GM18951 (cell line): ENCODE data around the gene SLC26A1.

Source experiments
- POLR2A ChIP-seq: IDR thresholded peaks from 4 replicates; pipeline ENCODE4 v1.6.1; 2011; ENCODE audit warnings: mild to moderate bottlenecking; ENCODE audit not compliant: insufficient read length, insufficient read depth; ENCODE audit errors: extremely low read depth
- in situ Hi-C: fragments of 300-500 bp; cut with MboI; formaldehyde crosslinking; loops from one replicate; pipeline ENCODE4 v1.12.0; 2022; ENCODE audit warnings: low sequenced_read_pairs, mixed read lengths, inconsistent platforms; ENCODE audit not compliant: unreplicated experiment

Gene SLC26A1

DNA sequence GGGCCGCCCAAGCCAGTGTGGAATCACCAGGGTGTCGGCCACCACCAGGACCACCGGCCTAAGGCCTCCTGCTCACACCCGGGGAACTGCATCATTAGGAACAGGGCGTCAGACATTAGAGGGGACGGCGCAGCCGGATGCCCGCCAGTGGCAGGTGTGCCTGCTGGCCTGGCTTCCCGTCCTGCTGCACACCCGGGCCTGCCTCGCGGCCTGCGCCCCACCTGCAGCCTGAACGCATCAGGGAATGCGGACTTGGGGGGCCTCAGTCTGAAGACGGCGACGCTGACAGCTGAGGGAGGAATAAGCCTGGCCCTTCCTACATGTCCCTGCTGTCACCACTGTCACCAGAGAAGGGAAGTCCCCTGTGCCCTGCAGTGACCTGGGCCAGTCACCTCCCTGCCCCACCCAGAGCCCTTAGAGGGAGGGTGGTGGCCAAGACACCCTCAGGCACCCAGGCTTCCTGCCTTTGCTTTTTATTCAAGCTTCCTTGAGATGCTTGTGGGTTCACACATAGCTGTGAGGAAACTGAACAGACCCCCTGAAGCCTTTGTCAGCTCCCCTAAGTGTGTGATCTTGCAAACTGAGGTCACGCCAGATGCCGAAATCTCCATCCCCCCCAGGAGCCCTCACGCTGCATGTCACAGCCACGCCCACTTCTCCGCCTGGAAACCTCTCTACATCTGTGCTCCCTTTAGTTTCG is 23.0 kb downstream of the SLC26A1 start:
- in situ Hi-C loops, result no loop called here
- TF ChIP-seq POLR2A, result no peak

DNA sequence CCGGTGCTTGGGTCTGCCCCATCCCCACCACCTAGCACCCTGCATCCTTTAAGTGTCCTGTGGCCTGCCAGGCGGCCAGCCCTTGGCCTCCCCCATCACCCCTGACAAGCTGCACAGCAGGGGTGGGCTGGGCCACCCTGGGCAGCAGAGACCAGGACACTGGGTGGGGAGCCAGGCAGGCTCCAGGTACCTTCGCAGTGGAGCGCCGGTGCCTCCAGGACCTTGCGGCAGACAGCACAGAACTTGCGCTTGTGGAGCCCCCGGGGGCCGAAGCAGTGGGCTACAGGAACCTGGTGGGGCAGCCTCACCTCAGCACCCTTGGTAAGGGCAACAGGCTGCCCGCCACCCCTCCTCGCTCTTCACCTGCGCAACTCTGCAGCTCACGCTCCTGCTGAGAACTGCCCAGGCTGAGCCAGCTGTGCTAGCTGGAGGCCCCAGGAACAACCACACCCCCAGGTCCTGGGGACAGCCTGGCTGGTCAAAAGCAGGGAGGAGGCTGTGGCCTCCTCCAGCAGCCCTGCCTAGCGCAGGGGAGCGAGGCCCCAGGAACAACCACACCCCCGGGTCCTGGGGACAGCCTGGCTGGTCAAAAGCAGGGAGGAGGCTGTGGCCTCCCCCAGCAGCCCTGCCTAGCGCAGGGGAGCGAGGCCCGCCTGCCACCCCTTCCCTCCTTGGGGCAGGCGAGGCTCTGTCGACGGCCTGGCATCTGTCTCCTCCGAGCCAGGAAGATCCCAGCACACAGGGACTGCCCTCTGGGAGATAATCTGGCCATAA is 24.4 kb downstream of the SLC26A1 start:
- no peak for TF ChIP-seq POLR2A
- in situ Hi-C loops, result no loop called here

DNA sequence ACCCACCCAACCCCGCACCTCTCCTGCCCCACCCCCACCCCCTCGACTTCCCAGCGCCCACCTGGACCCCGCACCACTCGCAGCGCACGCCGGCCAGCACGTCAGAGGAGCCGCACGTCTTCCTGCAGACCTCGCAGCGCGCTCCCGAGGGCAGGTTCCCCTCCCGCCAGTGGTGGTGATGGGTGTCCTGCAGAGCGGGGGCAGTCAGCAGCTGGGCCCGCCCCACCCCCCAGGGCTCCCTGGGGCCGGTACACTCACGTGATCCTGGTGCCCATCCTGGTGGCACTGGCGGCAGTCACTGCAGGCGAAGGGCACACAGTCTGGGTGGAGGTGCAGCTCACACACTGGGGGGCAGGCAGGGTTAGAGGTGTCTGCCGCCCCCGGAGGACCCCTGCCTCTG is 25.0 kb downstream of the SLC26A1 start:
- TF ChIP-seq POLR2A, result no peak
- in situ Hi-C loops, result no loop called here

DNA sequence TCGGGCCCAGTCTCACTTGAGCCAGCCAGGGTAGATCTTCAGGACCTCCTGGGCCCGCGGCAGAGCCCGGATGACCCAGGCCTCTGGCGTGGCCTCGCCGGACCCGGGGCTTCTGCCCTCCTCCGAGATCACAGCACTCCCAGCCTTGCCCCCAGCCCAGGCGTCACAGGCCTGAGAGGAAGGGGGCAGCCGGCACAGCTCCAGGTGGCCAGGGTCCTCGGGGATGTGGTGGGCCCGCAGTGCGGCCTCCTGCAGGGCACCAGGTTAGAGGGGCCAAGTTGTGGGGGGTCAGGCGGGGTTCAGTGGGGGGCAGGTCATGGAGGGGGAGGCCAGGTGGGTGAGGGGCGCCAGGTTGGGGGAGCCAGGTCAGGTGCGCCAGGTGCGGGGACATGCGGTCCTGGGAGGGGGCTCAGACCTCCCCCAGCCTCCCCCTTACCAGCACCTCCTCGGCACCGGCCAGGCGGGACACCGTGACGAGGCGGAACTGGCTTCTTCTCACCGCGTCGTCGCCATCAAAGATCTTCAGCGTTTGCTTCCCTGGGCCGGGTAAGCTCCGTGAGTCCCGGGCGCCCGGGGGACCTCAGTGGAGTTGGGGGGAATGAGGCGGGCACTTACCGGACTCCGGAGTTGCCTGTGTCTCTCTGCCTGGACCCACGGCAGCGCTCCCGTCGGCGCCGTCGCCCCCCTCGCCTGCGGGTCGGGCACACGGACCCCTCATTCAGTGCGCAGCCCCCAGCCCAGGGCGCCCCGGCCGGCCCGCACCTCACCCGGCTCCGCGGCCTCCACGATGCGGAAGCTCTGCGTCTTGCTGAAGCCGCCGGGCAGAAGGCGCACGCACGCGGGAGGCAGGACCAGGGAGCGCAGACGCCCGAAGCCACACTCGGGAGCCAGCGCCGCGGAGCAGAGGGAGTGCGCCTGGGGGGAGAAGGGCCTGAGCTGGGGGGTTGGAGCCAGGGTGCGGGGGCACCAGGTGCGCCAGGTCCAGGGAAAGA is 25.8 kb downstream of the SLC26A1 start:
- in situ Hi-C loops, result no loop called here
- no peak for TF ChIP-seq POLR2A

DNA sequence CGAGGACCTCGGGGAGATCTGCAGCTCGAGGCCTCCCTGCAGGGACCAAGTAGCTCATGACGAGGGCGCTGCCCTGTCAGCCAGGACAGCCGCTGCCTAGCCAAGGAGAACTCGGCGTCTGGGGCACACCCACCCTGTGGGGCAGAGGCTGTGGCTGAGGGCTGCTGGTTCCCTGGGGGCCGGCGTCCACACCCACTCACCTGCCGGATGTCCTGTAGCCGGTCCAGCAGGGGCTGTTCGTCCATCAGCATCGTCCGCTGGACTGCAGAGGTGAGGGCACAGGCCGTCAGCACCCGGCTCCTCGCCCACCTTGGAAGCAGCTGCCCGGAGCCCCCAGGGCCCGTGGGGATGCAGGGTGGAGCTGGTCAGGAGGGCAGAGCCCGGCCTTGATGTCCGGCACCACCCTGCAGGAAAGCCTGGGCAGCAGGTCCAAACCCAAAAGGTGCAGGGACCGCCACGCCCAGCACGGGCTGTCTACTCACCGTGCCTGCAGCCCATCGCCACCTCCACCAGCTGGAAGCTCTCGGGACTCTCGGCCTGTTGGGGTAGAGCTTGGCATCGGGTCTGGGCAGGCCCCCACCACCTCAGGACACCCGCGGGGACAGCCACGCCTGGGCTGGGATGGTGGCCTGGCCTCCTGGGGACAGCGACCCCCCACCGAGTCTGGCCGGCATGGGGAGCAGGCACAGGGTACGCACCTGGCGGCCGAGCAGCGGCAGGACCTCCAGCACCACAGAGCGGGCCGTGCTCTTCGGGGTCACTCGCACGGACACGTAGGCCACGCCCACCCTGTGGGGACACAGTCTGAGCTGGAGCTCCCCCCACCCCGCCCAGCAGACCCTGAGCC is 26.7 kb downstream of the SLC26A1 start:
- in situ Hi-C loops, result no loop called here
- TF ChIP-seq POLR2A, result no peak

DNA sequence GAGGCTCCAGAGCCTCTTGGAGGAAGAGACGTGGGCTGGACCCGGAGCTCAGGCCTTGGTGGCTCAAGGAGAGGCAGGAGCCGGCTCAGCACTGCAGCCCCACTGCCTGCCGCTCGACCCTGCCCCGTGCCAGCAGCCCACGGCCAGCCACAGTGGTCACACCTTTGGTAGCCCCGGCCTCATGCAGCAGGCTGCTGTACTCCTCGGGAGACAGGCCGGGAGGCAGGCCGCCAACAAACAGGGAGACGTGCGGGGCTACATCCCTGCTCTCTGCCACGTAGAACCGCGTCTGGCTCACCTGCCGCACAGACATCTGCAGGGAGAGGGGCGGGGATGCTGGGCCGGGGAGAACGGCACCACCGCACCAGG is 27.5 kb downstream of the SLC26A1 start:
- in situ Hi-C loops, result no loop called here
- no peak for TF ChIP-seq POLR2A

DNA sequence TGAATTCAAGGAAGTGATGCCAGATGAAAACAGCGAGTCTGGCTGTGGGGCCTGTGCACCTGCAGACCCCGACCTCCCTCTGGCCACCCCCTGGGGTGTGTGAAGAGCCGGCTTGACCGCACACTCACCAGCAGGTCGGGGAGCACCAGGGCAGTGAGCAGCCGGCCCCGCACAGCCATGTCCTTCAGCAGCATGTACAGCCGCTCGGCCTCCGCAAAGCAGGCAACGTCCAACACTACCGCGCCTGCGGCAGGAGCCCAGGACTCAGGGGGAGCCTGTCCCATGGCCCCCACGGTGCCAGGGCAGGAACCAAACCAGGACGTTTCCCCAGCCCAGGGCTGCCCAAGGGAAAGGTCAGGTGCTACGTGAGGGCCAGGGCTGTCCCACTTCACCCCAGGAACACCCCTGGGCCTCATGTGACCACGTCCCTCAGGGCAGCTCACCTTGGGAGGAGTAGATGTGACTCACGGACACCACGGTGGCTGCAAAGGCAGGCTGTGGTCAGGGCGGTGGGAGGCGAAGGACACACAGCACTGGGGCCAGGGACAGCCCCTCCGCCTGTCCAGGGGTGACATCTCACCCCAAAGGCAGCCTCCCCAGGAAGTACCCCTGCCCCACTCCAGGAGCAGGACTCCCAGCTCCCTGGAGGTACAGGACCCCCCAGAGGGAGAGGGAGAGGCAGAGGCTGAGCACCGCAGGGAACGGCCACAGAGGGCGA is 28.0 kb downstream of the SLC26A1 start:
- TF ChIP-seq POLR2A, result no peak
- in situ Hi-C loops, result no loop called here

DNA sequence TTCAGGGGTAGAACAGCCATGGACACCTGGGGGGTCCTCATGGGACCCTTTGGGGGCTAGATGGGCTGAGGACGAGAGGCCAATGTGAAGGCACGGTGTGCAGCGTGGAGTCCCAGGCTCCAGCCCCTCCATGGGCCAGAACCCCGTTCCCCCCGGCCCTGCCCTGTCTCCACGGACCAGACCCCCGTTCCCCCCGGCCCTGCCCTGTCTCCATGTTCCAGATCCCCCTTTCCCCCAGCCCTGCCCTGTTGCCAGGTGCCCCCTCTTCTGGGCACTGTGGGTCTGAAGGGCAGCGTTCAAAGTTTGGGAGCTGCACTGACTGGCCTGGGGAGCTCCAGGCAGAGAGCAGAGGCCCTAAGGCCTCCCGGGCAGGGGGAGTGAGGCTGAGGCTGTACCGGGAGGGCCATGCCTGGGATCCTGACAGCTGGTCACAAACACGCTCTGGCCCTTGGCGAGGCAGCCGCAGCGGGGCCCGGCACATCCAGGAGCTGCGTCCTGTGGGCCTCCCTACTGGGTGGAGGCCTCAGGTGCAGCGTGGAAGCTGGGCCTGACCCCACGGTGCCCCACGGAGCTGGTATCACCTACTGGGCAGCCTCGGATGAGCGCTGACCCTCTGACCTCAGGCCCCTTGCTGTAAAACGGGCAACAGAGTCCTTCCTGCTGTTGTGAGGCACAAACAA is 28.7 kb downstream of the SLC26A1 start:
- in situ Hi-C loops, result no loop called here
- TF ChIP-seq POLR2A, result no peak

DNA sequence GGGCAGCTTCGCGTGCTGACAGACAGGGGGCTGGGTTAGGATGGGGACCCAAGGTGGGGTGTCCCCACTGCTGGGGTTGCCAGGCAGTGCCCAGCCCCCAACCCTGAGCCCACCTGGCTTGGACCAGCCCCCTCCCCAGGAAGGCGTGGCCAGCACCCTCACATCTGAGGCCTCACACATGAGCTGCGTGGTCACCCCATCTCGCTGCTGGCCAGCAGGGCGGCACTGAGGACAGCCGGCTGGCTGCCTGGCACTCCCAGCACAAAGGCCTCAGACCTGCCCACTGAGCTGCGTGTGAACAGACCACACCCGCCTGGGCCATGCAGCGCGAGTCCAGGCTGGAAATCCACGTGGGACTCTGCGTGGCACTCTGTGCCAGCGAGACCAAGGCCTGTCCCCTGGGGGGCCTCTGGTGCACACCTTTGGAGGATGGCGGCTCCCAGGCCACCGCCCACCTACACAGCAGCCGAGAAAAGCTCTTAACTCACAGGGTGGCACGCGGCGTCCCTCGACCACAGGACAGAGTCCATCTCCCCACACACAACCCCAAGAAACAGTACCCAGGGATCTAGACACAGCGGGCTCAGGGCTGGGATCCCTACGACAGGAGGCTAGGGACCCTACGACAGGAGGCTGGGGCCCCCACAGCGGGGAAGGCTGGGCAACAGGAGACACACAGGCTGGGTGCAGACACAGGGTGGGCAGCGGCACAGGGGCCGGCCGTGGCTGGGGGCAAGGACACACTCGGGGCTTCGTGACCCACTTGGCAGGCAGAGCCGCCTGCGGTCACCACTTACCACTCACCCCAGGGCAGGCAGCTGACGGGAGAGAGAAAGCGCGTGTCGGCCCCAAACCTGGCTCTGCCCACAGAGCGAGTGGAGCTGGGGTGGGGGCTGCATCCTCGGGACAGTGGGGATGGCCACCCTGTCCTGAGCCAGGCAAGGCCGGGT is 29.7 kb downstream of the SLC26A1 start:
- no peak for TF ChIP-seq POLR2A
- in situ Hi-C loops, result no loop called here
